ENCODE measurements around the gene GRIA3.
"Not testable (repeated sequence)": the region's sequence is repeated elsewhere in the genome, so short reads cannot be mapped to it uniquely, and the experiment has no call there.

Gene GRIA3

GRCh38 chrX:123464709-123465108, 280.6 kb downstream of the GRIA3 start:
- DNase-seq (ENCODE audit: low read depth), result no peak

GRCh38 chrX:123468481-123468880, 284.4 kb downstream of the GRIA3 start:
- no peak for DNase-seq (ENCODE audit: low read depth)

DNA sequence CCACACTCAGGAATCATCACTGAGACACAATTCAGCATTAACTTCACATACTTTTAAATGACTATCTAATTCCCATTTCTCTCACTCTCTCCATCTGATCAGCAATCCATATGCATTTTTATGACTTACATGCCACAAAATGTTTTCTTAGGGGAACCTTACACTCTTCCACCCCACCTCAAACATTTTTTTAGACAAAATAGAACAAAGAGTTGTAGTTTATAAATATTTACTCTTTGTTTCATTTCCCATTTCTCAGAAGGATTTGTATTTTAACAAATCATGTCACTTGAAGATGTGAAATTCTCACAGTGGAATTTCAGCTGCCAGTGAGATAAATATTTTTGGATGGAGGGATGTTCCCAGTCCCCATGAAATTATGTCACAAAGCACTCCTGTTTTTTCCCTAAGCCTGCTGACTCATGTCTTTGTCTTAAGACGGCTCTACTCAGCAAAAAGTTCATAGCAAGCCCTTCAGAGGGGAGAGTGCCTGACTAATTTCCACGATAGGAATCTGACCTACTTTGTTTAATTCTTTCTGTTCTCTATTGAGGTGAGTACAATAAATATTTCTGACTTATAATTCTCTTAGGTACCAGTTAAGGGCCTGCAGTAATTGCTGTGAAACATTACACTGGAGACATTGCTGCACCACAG, 291.1 kb downstream of the GRIA3 start:
- no peak for DNase-seq (ENCODE audit: low read depth)

- DNase-seq (ENCODE audit: low read depth), result no peak
Measured at GRCh38 chrX:123476611-123477219, 292.6 kb downstream of the GRIA3 start.

- no peak for DNase-seq (ENCODE audit: low read depth)
Measured at GRCh38 chrX:123477673-123478072, 293.6 kb downstream of the GRIA3 start.

- DNase-seq (ENCODE audit: low read depth), result no peak
Measured at GRCh38 chrX:123481913-123482851, 298.1 kb downstream of the GRIA3 start.

- DNase-seq (ENCODE audit: low read depth), result no peak
Measured at GRCh38 chrX:123486297-123486696, 302.2 kb downstream of the GRIA3 start.

- no peak for DNase-seq (ENCODE audit: low read depth)
Measured at GRCh38 chrX:123487236-123487635, 303.2 kb downstream of the GRIA3 start.

DNA sequence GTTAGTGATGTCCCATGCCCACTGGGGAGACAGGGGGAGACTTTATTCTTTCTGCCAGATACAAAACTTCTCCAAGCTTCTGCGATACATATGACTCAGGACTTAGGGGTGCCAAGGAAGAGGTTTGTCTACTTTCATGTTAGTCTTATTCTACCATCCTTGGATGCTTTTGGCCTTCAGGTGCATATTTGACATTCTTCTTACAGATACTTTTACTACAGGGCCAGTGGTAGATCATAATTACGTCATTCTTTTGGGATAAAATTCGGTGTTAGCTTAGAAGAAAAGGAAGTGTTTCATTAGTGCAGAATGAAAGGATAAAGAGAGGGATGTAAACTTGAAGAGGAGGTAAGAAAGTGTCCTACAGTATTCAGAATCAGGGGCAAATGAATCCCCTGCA, 303.6 kb downstream of the GRIA3 start:
- DNase-seq (ENCODE audit: low read depth), result no peak

DNA sequence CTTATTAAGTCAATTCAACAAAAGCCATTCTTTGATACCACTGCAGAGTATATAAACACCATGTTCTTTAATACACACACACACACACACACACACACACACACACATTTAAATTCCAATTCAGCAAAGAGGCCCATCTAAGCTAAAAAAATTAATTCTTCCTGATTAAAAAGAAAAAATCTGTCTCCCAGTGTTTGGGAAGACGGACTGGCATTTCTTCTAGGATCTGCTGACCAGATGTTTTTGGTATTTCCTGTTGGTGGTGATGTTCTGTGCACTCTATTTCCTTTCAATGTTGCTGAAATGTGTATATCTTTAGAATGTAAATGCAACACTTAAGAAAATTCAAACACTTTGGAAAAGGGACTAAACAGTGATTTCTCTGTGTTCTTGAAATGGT, 304.9 kb downstream of the GRIA3 start:
- no peak for DNase-seq (ENCODE audit: low read depth)

DNA sequence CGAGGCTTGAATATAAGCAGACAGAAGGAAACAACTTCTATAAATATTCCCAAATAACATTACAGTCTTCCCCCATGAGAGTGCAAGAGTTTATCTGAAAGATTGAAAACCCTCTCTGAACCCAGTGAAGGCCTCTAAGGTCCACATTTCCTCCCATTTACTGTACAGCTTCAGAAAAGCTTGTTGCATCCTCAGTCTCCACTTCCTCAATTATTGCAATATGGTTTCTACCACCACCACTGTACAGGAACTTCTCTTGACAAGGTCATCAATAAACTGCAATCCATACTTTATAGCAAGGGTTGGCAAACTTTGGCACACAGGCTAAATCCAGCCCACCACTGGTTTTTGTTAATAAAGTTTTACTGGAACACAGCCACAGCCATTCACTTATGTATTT, 309.8 kb downstream of the GRIA3 start:
- DNase-seq (ENCODE audit: low read depth), result no peak

DNA sequence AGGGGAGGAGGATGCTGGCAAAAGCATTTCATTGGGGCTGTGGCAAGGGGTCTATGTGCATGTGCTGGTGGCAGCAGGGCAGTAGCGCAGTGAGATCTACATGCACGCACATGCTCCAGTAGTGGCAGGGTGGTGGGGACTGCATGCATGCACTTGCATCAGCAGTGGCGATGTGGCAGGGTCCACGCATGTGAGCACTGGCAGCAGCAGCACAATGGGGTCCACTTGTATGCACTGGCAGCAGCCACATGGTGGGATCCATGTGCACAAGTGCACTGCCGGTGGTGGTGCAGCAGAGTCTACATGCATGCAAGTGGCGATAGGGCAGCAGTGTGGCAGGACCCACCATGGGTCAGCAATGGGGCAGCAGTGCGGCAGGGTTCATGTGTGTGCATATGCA, 315.7 kb downstream of the GRIA3 start:
- no peak for DNase-seq (ENCODE audit: low read depth)

DNA sequence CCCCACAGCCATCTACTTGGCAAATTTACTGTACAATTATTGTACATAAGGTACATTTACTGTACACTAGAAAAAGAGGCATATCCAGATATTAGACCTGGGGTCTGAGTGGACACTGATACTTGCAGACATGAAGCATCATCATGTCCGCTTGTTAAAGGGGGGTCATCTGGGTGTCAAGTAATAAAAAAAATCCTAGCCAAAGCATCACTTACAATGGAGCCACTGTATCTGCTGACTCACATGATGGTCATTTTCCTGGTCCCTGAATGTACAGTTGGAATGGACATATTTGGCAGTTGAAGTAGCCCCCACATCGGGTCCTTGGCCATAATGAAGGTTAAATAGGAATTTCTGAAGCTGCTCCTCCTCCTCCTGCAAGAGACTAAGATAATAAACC, 320.0 kb downstream of the GRIA3 start:
- no peak for DNase-seq (ENCODE audit: low read depth)

DNA sequence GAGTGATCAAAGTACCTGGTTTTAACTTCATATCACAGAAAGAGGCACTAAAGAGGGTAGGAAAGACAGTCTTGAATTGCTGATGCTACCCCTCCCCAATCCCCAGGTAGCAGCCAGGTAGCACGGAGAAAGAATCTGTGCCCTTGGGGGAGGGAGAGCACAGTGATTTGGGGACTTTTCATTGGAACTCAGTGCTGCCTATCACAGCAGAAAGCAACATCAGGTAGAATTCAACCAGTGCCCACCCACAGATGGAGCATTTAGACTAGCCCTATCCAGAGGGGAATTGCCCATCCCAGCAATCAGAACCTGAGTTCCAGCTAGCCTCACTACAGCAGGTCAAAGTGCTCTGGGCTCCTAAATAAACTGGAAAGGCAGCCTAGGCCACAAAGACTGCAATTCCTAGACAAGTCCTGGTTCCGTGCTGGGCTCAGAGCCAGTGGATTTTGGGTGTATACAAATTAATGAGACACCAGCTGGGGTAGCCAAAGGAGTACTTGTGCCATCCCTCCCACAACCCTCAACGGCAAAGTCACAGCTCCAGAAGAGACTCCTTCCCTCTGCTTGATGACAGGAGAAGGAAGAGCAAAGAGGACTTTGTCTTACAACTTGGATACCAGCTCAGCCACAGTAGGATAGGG, 320.7 kb downstream of the GRIA3 start:
- DNase-seq (ENCODE audit: low read depth), result no peak

DNA sequence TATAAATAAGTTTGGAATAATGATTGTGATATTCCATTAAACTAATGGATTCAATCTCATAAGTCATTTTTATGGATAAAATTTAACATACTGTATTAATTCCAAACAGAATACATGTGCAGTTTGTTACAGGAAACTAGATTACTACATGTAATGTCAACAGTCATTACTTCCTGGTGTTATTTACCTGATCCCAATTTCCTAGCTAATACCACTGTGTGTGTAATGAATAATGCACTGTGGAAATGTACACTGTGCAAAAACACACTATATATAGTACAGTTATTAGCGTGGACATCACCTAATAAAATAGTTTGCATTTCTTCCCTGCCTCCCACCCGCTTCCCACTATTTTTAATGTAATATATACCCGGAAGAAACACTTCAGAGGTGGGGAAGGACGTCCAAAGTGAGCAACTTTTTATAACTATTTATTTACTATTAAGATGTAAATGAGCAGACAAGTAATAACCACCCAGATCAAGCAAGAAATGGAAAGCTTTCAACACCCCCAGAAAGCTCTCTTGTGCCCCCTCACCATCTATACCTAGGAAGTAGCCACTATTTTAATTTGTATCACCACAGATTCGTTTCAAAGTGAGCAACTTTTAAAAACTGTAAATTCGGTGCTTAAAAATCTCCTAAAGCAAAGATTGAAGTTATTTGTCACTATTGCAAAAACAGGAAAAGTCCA, 329.7 kb downstream of the GRIA3 start:
- DNase-seq (ENCODE audit: low read depth), result no peak

GRCh38 chrX:123514279-123514640, 330.2 kb downstream of the GRIA3 start:
- not testable (repeated sequence) for DNase-seq (ENCODE audit: low read depth)

DNA sequence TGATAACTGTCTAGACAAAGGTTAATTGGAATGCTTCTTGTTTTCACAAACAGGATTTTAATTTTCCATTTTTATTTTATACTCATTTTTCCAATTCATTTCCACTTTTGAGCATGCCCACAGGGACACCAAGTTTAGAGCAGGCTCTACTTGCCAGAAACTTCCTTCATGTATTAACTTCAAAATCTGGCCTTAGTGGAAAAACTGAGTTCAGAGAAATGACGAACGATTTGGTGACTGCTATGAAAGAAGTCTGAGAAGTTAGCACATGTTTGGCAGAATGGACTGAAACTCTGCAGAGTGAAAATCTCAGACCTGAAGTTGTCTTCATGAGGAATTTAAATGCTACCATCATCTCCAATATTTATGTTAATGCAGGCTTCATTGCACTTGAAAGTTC, 334.7 kb downstream of the GRIA3 start:
- DNase-seq (ENCODE audit: low read depth), result no peak

DNA sequence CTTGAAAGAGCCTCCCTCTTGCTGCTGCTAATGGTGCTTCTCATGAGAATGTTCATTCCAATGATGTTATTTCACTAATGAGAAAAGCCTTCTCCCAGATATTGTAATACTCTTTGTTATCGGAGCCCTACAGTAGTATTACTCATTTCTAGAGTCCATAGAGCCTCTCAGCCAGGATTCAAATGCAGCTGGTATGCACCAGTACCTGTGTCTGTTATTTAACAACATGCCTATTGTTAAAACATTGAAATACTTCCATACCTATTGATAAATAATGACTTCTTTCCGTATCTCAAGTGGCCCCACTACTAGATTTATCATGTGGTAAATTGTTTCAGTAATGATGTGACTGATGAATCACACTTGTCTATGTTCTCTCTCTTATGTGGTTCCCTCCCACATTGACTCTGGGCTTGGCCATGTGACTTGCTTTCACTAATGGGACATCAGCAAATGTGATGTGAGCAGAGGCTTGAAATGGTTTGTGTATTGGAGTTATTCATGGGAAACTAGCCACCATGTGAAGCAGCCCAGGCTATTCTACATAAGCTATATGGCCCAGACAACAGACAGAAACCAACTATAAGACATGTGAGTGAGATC, 341.1 kb downstream of the GRIA3 start:
- no peak for DNase-seq (ENCODE audit: low read depth)

- DNase-seq (ENCODE audit: low read depth), result not testable (repeated sequence)
Measured at GRCh38 chrX:123530726-123531125, 346.6 kb downstream of the GRIA3 start.

Measured in HS-5 (cell line).